A673 (cell line): ENCODE measurements around the gene DCAF7. TPM values are rescaled to one million over a fixed set of nuclear protein-coding genes. Genes with fewer than 3 reads are reported as not detected.

Experiments
- BruUV-seq: library from RNA; stranded (reverse); fragments of 400-500 nt; replicated peaks from 2 replicates; lab custom pipeline; 2021; lab: Mats Ljungman, UMichigan
- CTCF ChIA-PET: fragments of 300-600 bp; sonication (Branson Sonifier 250); formaldehyde crosslinking; loops from one replicate; lab custom pipeline; 2022; ENCODE audit warnings: antibody characterized with exemption; lab: Charles Lee
- POLR2A ChIA-PET: fragments of 300-600 bp; sonication (Branson Sonifier 250); formaldehyde crosslinking; loops from one replicate; lab custom pipeline; 2022; ENCODE audit warnings: antibody characterized with exemption; ENCODE audit not compliant: low non-redundant PET; lab: Charles Lee
- DNase-seq: peaks from one replicate; pipeline ENCODE4 v3.0.0-alpha.2; 2015; ENCODE audit warnings: low spot score
- H3K27ac ChIP-seq: fragments of 200-600 bp; sonication (generic); 2 replicates; pipeline ENCODE4 v1.5.1; 2016; ENCODE audit warnings: mixed run types, low read depth, mild to moderate bottlenecking, mixed read lengths, antibody characterized with exemption, low read length; ENCODE audit not compliant: poor library complexity, severe bottlenecking
- H3K27me3 ChIP-seq: fragments of 200-600 bp; sonication (generic); replicated peaks from 2 replicates; pipeline ENCODE4 v1.6.1; 2017; ENCODE audit warnings: mixed run types, low read depth, mild to moderate bottlenecking, mixed read lengths, antibody characterized with exemption, low read length; ENCODE audit not compliant: insufficient read depth, poor library complexity
- H3K36me3 ChIP-seq: fragments of 200-600 bp; sonication (generic); 2 replicates; pipeline ENCODE4 v1.6.1; 2016; ENCODE audit warnings: mixed run types, mild to moderate bottlenecking, mixed read lengths, antibody characterized with exemption, low read length; ENCODE audit not compliant: insufficient read depth, poor library complexity, severe bottlenecking
- H3K4me1 ChIP-seq: fragments of 200-600 bp; sonication (generic); 2 replicates; pipeline ENCODE4 v1.6.1; 2017; ENCODE audit warnings: mixed run types, mild to moderate bottlenecking, mixed read lengths, antibody characterized with exemption, low read length; ENCODE audit not compliant: insufficient read depth, poor library complexity, severe bottlenecking
- H3K4me3 ChIP-seq: fragments of 200-600 bp; sonication (generic); 2 replicates; pipeline ENCODE4 v1.5.1; 2016; ENCODE audit warnings: low read depth, mixed run types, mild to moderate bottlenecking, mixed read lengths, low read length; ENCODE audit not compliant: poor library complexity, severe bottlenecking
- H3K9me3 ChIP-seq: fragments of 200-600 bp; sonication (generic); 2 replicates; pipeline ENCODE4 v1.6.1; 2016; ENCODE audit warnings: mixed run types, low read depth, mild to moderate bottlenecking, mixed read lengths, antibody characterized with exemption, low read length; ENCODE audit not compliant: poor library complexity, severe bottlenecking
- EZH2 ChIP-seq: fragments of 200-600 bp; sonication (generic); IDR thresholded peaks from 2 replicates; pipeline ENCODE4 v1.6.1; 2017; ENCODE audit warnings: borderline replicate concordance, low read depth, mild to moderate bottlenecking, mixed read lengths, antibody characterized with exemption, low read length; ENCODE audit not compliant: poor library complexity, severe bottlenecking
- intact Hi-C: fragments of 100-400 bp; cut with micrococcal nuclease; formaldehyde crosslinking; loops from one replicate; pipeline ENCODE4 v1.10.0; 2022; ENCODE audit not compliant: unreplicated experiment
- total RNA-seq: library from RNA; stranded (reverse); gene quantifications from 2 replicates; pipeline ENCODE4 v1.2.3, GENCODE V29; 2021
- TF ChIP-seq, protein P1 (sequence below): fragments of 300-800, 200-600 bp; sonication (generic); conservative IDR thresholded peaks from 2 replicates; pipeline ENCODE4 v1.5.1; 2017; ENCODE audit warnings: low read depth, mild to moderate bottlenecking, antibody characterized with exemption, low read length, moderate library complexity, mixed read lengths

Gene DCAF7
- total RNA-seq, 1 experiment from 2014 or later = 116 TPM

DNA sequence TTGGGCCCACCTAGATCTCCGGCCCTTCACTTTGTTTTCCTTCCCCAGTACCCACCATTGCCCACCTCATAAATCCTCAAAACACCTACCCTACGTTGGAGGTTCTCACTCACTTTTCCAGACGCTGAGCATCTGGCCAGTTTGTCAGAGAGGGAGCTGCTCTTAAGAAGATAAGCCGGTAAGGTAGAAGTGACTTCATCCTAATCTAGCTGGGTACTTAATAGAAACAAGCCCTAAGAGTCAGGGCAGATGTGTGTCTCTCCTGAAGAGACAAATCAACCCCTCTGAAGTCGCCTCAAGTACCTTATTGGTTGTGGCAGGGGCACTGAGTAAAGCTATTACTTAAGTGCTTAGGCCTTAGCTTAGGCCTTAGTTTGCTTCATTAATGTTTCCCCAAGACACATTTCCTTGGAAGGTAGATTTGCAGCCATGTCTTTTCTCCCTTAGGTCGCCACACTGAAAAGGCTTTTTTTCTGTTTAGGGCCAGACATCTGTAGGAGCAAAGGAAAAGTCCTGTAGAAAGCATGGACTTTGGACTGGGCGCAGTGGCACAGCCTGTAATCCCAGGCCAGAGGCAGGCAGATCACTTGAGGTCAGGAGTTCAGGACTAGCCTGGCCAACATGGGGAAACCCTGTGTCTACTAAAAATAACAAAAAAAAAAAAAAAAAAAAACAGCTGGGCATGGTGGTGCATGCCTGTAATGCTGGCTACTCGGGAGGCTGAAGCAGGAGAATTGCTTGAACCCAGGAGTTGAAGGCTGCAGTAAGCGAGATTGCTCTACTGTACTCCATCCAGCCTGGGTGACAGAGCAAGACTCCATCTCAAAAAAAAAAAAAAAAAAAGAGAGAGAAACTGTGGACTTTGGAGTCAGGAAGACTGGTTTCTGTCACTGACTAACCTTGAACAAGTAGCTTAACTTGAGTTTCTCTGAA, 51.4 kb downstream of the DCAF7 start:
- peak overlapping the region; percentile 83 for H3K27ac ChIP-seq
- intact Hi-C loops = no loop called here

GRCh38 chr17:63609816-63610573, 59.7 kb downstream of the DCAF7 start:
- Histone ChIP-seq H3K27me3 (no peaks in the 10 kb centered on the region), H3K4me1 (no peaks in the 10 kb centered on the region), H3K4me3 (no peak overlapping the region), H3K9me3 (no peaks in the 10 kb centered on the region), H3K27ac (no peak overlapping the region), H3K36me3 (peaks cover 33% of the 10 kb centered on the region)
- no TSS peak for BruUV-seq
- POLR2A ChIA-PET = no interaction called here
- CTCF ChIA-PET = interaction anchor here (1.1 kb wide), 1 partner anchor 184 kb away, joined by 4 read pairs; no protein-coding TSS in a partner anchor
- no peak for DNase-seq
- TF ChIP-seq EZH2 = no peak
- TF ChIP-seq, protein P1, sequence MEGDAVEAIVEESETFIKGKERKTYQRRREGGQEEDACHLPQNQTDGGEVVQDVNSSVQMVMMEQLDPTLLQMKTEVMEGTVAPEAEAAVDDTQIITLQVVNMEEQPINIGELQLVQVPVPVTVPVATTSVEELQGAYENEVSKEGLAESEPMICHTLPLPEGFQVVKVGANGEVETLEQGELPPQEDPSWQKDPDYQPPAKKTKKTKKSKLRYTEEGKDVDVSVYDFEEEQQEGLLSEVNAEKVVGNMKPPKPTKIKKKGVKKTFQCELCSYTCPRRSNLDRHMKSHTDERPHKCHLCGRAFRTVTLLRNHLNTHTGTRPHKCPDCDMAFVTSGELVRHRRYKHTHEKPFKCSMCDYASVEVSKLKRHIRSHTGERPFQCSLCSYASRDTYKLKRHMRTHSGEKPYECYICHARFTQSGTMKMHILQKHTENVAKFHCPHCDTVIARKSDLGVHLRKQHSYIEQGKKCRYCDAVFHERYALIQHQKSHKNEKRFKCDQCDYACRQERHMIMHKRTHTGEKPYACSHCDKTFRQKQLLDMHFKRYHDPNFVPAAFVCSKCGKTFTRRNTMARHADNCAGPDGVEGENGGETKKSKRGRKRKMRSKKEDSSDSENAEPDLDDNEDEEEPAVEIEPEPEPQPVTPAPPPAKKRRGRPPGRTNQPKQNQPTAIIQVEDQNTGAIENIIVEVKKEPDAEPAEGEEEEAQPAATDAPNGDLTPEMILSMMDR = no peak
- intact Hi-C loops = no loop called here

More for the DNA sequence above, 51.4 kb downstream of the DCAF7 start:
- BruUV-seq = TSS peak; percentile 63
- DNase-seq = peak; percentile 10
- ChIA-PET POLR2A (interaction anchor here (0.6 to 0.7 kb wide), 2 partner anchors 73 to 171 kb away, joined by 5 to 7 read pairs; no protein-coding TSS in a partner anchor), CTCF (no interaction called here)
- Histone ChIP-seq H3K4me1 (peaks cover 11% of the 10 kb centered on the region), H3K9me3 (no peaks in the 10 kb centered on the region), H3K27me3 (no peaks in the 10 kb centered on the region), H3K36me3 (peaks cover 19% of the 10 kb centered on the region), H3K4me3 (peak overlapping the region; percentile 82)
- TF ChIP-seq EZH2 = no peak
- TF ChIP-seq, protein P1 = no peak

DNA sequence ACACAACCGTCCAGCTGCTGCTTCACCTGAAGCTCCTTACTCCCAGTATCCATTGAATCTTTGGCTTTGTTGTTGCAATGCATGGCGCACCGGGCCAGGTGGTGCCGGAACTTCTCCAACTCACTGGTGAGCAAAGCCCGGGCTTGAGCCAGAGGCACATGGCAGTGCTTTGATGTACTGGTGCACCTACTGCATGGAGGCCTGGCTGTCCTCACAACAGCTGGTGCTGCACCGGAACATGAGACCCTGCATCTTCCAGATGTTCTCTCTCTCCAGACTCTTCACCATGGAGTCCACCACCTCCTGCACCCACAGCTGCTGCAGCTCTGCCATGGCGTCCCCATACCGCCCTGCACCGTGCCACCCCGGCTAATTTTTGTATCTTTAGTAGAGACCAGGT, 60.6 kb downstream of the DCAF7 start:
- ChIA-PET CTCF (interaction anchor here (1.0 to 1.3 kb wide), 3 partner anchors 185 to 205 kb away, joined by 3 to 4 read pairs (median 3); no protein-coding TSS in a partner anchor), POLR2A (no interaction called here)
- Histone ChIP-seq H3K4me1 (no peaks in the 10 kb centered on the region), H3K9me3 (no peaks in the 10 kb centered on the region), H3K4me3 (no peak overlapping the region), H3K27ac (no peak overlapping the region), H3K36me3 (peaks cover 25% of the 10 kb centered on the region), H3K27me3 (no peaks in the 10 kb centered on the region)
- intact Hi-C loops = no loop called here
- DNase-seq = no peak
- no TSS peak for BruUV-seq
- TF ChIP-seq EZH2 = no peak
- TF ChIP-seq, protein P1 = no peak
